Activated CD4-positive, alpha-beta memory T cell treated with anti-CD3 and anti-CD28 coated beads for 36 hours (primary cell): ENCODE results near the gene CHRM4. TPM values are rescaled to one million over a fixed set of nuclear protein-coding genes. Genes with fewer than 3 reads are reported as not detected.
A peak's percentile ranks its signal among the peaks of the same experiment; 100 is the strongest.

Source experiments
- CTCF ChIA-PET: fragments of 350-600 bp; sonication (Branson Sonifier 250); formaldehyde crosslinking; loops from one replicate; lab custom pipeline; 2021; ENCODE audit warnings: antibody characterized with exemption, inconsistent platforms; lab: Charles Lee
- POLR2A ChIA-PET: fragments of 350-600 bp; sonication (Branson Sonifier 250); formaldehyde crosslinking; loops from one replicate; lab custom pipeline; 2021; ENCODE audit warnings: antibody characterized with exemption; lab: Charles Lee
- DNase-seq: peaks from one replicate; pipeline ENCODE4 v3.0.0-alpha.2; 2020
- H3K27ac Mint-ChIP-seq: one replicate; pipeline ENCODE4 v1.8.0; 2021; ENCODE audit warnings: mixed read lengths
- H3K27me3 Mint-ChIP-seq: one replicate; pipeline ENCODE4 v1.8.0; 2021; ENCODE audit warnings: mixed read lengths
- H3K36me3 Mint-ChIP-seq: one replicate; pipeline ENCODE4 v1.8.0; 2021; ENCODE audit warnings: mixed read lengths
- H3K4me1 Mint-ChIP-seq: one replicate; pipeline ENCODE4 v1.8.0; 2021; ENCODE audit warnings: low read depth, mixed read lengths
- H3K4me3 Mint-ChIP-seq: one replicate; pipeline ENCODE4 v1.8.0; 2021; ENCODE audit warnings: mild to moderate bottlenecking, mixed read lengths
- H3K9me3 Mint-ChIP-seq: one replicate; pipeline ENCODE4 v1.8.0; 2021; ENCODE audit warnings: mixed read lengths
- intact Hi-C: fragments of 100-400 bp; cut with micrococcal nuclease; formaldehyde crosslinking; loops from one replicate; pipeline ENCODE4 v1.15.1; 2023
- total RNA-seq, 2 experiments: library from RNA; stranded (reverse); gene quantifications; one replicate each; pipeline ENCODE4 v1.2.3, GENCODE V29; 2021

The CHRM4 gene
- total RNA-seq, 2 experiments from 2014 or later, result not detected

DNA sequence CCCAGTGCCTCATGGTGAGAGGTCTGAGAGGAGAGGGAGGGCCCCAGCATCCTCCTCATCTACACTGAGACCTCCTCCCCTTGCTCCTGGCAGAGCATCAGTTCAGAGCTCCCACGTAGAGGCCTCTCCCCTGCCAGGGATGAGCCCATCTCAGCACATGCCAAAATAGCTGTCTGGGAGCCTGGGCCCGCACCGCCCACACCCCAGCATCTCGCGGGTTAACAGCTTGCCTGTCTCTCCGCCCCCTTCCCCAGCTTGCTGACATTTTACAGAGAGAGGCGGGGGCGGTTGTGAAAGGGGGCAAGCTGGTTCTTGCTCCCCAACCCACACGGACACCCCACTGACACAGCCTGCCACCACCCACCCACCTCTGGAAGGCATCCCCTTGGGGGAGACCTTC is 37.9 kb downstream of the CHRM4 start:
- peak; percentile 78 for DNase-seq
- intact Hi-C loops, result loop anchor here (1.0 kb wide), 1 partner anchor 8 kb away; no protein-coding TSS in a partner anchor
- H3K4me1 Mint-ChIP-seq, result peaks cover 85% of the 10 kb centered on the region
- ChIA-PET CTCF (interaction anchor here (1.0 to 15.3 kb wide), 4 partner anchors 13 to 176 kb away, joined by 3 to 346 read pairs (median 45); partner anchors contain the start of gene CHRM4), POLR2A (interaction anchor here (1.3 kb wide), 1 partner anchor 12 kb away, joined by 8 read pairs; no protein-coding TSS in a partner anchor)
- H3K27me3 Mint-ChIP-seq, result no peaks in the 10 kb centered on the region
- peak overlapping the region; percentile 76 for H3K4me3 Mint-ChIP-seq
- peak overlapping the region; percentile 87 for H3K27ac Mint-ChIP-seq
- peaks cover 2% of the 10 kb centered on the region for H3K36me3 Mint-ChIP-seq
- H3K9me3 Mint-ChIP-seq, result no peaks in the 10 kb centered on the region

DNA sequence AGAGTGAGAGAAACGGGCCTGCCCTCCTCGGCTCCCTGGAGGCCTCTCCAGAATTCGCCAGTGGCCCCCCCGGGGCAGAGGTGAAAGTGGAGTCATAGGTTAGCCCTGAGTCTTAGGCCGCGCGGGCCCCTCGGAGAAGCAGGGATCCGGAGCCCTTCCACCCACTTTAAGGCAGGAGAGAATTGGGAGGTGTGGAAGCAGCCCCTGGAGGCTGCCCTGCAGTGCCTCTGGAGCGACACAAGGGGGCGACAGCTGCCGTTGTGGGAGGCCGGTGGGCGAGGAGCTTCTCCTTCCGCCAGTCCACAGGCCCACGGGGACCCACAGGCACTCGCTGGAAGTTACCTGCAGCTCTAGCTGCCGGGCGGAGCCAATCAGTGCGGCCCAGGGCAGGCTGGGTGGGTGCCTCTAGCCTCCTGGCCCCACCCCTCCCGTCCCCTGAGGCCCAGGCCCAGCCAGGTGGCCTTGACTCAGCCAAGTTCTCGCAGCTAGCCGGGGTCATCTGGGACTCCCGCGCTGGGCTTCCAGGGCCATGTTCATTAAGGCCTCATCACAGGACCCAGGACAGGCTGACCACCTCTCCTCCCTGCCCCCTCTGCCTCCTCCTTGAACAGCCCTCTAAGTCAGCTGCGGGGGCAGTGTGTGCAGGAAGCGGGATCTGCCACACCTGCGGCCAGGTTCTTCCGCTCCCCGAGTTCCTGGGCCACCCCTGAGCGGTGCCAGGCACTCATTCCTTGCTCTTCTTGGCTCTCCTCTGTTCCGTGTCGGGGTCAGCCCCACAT is 39.3 kb downstream of the CHRM4 start:
- peak overlapping the region; percentile 87 for H3K27ac Mint-ChIP-seq
- peak overlapping the region; percentile 76 for H3K4me3 Mint-ChIP-seq
- peak; percentile 86 for DNase-seq
- H3K27me3 Mint-ChIP-seq, result no peaks in the 10 kb centered on the region
- H3K36me3 Mint-ChIP-seq, result peaks cover 2% of the 10 kb centered on the region
- H3K4me1 Mint-ChIP-seq, result peaks cover 78% of the 10 kb centered on the region
- H3K9me3 Mint-ChIP-seq, result no peaks in the 10 kb centered on the region
- intact Hi-C loops, result loop anchor here (1.0 kb wide), 3 partner anchors 15 to 177 kb away; no protein-coding TSS in a partner anchor
- POLR2A ChIA-PET, result interaction anchor here (0.8 to 2.4 kb wide), 2 partner anchors 8 to 9 kb away, joined by 3 to 15 read pairs; no protein-coding TSS in a partner anchor
- CTCF ChIA-PET, result interaction anchor here (0.5 to 15.3 kb wide), 28 partner anchors 8 to 349 kb away, joined by 3 to 346 read pairs (median 5); partner anchors contain the start of genes ARHGAP1, ATG13, CHRM4 and CREB3L1

DNA sequence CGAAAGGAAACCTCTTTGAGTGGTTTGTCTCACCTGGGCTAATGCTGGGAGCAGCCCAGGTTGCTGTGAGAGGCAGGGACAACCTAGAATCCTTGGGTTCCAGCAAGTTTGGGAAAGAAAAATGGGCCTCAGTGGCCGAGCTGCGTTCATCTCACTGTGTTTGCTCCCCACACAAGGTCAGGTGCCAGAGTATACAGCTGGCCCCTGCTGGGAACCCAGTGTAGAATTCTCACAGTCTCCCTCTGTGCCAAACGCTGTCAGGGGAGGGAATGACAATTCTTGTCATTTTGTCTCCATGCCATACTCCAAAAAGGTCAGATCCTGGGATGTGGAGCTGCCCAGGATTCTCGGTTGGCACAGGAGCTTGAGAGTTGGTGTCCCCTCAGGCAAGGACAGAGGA is 40.0 kb downstream of the CHRM4 start:
- Mint-ChIP-seq H3K4me1 (peaks cover 78% of the 10 kb centered on the region), H3K4me3 (peak overlapping the region; percentile 76), H3K36me3 (peaks cover 2% of the 10 kb centered on the region), H3K27me3 (no peaks in the 10 kb centered on the region), H3K27ac (peak overlapping the region; percentile 87), H3K9me3 (no peaks in the 10 kb centered on the region)
- ChIA-PET POLR2A (interaction anchor here (0.8 to 2.4 kb wide), 2 partner anchors 8 to 9 kb away, joined by 3 to 15 read pairs; no protein-coding TSS in a partner anchor), CTCF (interaction anchor here (0.6 to 15.3 kb wide), 20 partner anchors 8 to 349 kb away, joined by 3 to 346 read pairs (median 6); partner anchors contain the start of genes ARHGAP1, CHRM4 and ZNF408)
- no peak for DNase-seq
- intact Hi-C loops, result loop anchor here (1.0 kb wide), 3 partner anchors 16 to 178 kb away; no protein-coding TSS in a partner anchor

DNA sequence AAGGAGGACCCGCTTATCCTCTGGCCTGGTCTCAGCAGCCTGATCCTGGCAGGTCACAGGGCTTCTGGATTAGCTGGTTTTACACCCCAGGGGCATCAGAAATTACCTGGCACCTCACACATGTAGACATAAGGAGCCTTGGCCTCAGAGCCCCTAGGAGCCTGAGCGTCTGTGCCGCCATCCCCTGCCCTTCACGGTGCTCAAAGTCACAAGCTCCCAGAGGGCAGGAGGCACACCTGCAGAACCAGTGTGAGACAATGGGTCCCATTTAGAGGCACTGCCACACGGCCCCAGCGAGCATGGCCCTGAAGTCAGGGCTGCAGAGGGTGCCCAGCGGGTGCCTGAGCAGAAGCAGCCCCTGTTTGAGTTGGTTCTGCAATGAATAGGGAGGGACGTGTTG is 40.4 kb downstream of the CHRM4 start:
- Mint-ChIP-seq H3K27ac (peak overlapping the region; percentile 87), H3K4me3 (peak overlapping the region; percentile 76), H3K4me1 (peaks cover 78% of the 10 kb centered on the region), H3K36me3 (peaks cover 2% of the 10 kb centered on the region), H3K9me3 (no peaks in the 10 kb centered on the region), H3K27me3 (no peaks in the 10 kb centered on the region)
- POLR2A ChIA-PET, result interaction anchor here (1.0 to 2.4 kb wide), 2 partner anchors 10 to 41 kb away, joined by 3 to 15 read pairs; partner anchors contain the start of gene CHRM4
- intact Hi-C loops, result no loop called here
- CTCF ChIA-PET, result interaction anchor here (1.3 to 15.3 kb wide), 13 partner anchors 7 to 350 kb away, joined by 3 to 346 read pairs (median 8); partner anchors contain the start of genes ARHGAP1, CHRM4 and ZNF408
- no peak for DNase-seq

DNA sequence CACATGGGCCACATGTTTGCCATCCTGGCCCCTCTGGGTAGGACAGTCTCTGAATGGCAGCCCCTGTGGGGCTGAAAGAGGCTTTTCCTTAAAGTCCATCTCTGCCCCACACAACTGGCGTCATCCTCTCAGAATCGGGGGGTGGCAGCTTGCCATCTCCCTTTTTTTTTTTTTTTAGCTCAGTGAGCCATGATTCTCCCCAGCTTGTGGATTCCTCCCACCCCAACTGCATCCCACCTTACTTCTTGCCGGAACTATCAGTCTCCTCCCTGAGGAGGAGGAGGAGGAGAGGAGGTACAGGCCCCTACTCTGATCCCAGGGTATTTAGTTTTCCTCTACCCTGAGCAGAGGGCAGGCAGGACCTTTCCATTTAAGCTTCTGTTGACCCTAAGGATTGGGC is 40.9 kb downstream of the CHRM4 start:
- Mint-ChIP-seq H3K4me3 (no peak overlapping the region), H3K27ac (peak overlapping the region; percentile 55), H3K27me3 (no peaks in the 10 kb centered on the region), H3K36me3 (peaks cover 2% of the 10 kb centered on the region), H3K9me3 (no peaks in the 10 kb centered on the region), H3K4me1 (peaks cover 78% of the 10 kb centered on the region)
- DNase-seq, result no peak
- ChIA-PET CTCF (interaction anchor here (1.1 to 15.3 kb wide), 6 partner anchors 16 to 210 kb away, joined by 3 to 346 read pairs (median 8); partner anchors contain the start of gene CHRM4), POLR2A (interaction anchor here (1.0 to 4.1 kb wide), 2 partner anchors 10 to 41 kb away, joined by 3 to 15 read pairs; partner anchors contain the start of gene CHRM4)
- intact Hi-C loops, result no loop called here

DNA sequence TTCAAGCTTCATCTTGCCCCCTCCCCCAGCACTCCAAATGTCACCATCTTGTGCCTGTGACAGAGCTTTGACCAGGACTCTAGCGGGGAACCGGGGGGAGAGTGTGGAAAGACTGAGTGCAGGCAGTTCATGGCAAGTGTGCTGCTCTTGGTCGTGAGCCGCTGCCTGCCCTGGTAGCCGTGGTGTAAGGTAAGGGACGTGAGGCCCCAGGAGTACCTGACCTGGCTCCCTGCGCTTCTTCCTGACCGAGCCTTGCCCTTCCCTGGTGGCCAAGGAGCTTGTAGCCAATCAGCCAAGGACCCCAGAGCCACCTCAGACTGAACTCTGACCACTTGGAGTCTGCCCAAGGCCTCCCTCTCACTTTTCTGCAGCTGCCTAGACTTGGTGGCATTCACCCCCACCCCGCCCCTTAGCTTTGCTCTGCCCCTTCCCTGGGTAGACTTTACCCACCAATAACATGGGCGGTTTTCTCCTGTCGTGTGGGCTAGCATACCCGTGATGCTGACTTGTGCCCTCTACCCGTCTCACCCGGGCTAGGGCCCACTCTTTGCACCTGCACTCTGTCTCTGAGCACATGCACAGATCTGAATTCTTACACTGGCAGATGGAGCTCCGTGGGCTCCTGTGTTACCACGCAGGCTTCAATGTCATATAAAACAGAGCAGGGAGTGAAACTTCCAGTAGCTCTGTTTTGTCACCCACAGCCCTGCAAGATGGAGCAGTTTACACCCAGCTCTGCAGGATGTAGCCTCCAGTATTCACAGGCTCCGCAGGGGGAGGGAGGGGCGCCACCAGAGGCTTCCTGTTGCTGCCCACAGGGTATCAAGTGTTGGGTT is 42.8 kb downstream of the CHRM4 start:
- H3K4me1 Mint-ChIP-seq, result peaks cover 79% of the 10 kb centered on the region
- H3K27ac Mint-ChIP-seq, result peak overlapping the region; percentile 90
- intact Hi-C loops, result loop anchor here (2.0 kb wide), 1 partner anchor 268 kb away; the partner anchor contains the start of genes ATG13 and HARBI1

DNA sequence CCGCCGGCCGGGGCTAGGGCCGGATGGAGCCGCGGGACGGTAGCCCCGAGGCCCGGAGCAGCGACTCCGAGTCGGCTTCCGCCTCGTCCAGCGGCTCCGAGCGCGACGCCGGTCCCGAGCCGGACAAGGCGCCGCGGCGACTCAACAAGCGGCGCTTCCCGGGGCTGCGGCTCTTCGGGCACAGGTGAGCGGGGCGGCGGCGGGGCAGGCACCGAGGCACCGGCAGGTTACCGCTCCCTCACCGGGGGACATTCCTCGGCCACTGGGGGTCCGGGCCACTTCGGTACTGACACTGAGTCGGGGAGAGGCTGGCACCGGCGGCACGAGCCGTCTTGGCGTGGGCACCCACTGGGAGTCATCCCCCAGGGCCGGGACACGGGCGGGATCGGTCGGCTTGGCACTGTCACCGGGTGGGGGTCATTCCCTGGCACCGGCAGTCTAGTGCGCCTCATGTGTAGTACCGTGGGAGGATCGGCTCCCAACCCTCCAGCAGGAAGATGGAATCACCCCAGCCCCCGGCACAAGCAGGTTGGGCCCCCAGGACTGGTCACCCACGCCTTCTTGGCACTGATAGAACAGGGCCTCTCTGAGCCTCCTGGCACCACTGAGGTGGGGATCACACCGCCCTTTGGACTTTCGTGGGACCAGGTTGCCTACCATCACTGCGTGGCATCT is 43.8 kb downstream of the CHRM4 start:
- DNase-seq, result peak; percentile 42
- peak overlapping the region; percentile 86 for H3K4me3 Mint-ChIP-seq
- peak overlapping the region; percentile 90 for H3K27ac Mint-ChIP-seq
- CTCF ChIA-PET, result interaction anchor here (0.6 to 15.3 kb wide), 13 partner anchors 9 to 382 kb away, joined by 3 to 346 read pairs (median 5); partner anchors contain the start of gene CHRM4
- peaks cover 2% of the 10 kb centered on the region for H3K36me3 Mint-ChIP-seq
- no peaks in the 10 kb centered on the region for H3K9me3 Mint-ChIP-seq
- no peaks in the 10 kb centered on the region for H3K27me3 Mint-ChIP-seq
- intact Hi-C loops, result loop anchor here (1.0 to 2.0 kb wide), 5 partner anchors 33 to 353 kb away; partner anchors contain the start of genes ARHGAP1, ATG13, HARBI1 and PHF21A
- peaks cover 76% of the 10 kb centered on the region for H3K4me1 Mint-ChIP-seq
- POLR2A ChIA-PET, result interaction anchor here (0.9 to 4.1 kb wide), 5 partner anchors 11 to 270 kb away, joined by 4 to 15 read pairs (median 6); no protein-coding TSS in a partner anchor

More for the DNA sequence above, 42.8 kb downstream of the CHRM4 start:
- Mint-ChIP-seq H3K9me3 (no peaks in the 10 kb centered on the region), H3K4me3 (peak overlapping the region; percentile 86), H3K27me3 (no peaks in the 10 kb centered on the region), H3K36me3 (peaks cover 2% of the 10 kb centered on the region)
- POLR2A ChIA-PET, result interaction anchor here (0.7 to 4.1 kb wide), 7 partner anchors 10 to 269 kb away, joined by 3 to 15 read pairs (median 4); no protein-coding TSS in a partner anchor
- peak; percentile 79 for DNase-seq
- CTCF ChIA-PET, result interaction anchor here (1.6 to 15.3 kb wide), 7 partner anchors 16 to 110 kb away, joined by 4 to 346 read pairs (median 9); partner anchors contain the start of gene CHRM4

DNA sequence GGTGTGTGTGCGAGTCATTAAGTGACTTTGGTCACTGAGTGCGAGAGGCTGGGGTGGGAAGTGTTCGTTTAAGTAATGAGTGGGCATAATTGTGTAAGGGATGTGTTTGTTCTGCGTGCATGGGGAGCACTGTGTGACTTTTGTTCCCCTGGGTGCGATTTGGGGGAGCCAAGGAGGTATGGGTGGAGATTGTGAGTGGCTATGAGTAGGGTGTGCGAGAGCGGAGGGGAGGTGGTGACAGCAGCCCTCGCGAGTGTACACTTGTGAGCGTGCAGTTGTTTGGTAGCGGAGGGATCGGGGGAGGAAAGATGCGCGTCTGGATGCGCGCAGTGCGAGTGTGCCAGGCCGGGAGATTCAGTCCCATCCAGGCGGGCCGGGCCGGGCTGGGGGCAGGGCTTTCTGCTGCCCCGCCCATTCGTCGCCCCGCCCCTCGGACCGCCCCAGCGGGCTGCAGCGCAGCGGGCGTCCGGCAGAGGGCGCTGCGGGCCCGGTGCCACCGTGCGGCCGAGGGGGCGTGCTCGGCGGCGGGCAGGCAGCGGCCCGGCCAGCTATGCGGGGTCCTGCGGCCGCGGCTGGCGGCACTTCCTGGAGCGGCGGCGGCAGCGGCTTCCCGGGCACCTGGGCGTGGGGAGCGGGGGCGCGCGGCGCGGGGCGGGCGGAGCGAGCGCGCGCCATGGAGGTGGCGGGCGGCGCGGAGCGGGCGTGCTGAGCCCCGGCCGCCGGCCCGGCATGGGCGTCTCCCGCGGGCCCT is 44.5 kb downstream of the CHRM4 start, which contains the start of gene DGKZ:
DGKZ (plus strand) TSS at position 578 of the 751 bp plus-strand sequence. CDS start 197 bp downstream, outside the sequence.
- ChIA-PET CTCF (interaction anchor here (0.6 to 15.3 kb wide), 13 partner anchors 9 to 381 kb away, joined by 3 to 346 read pairs (median 4); partner anchors contain the start of gene CHRM4), POLR2A (interaction anchor here (0.6 to 4.1 kb wide), 6 partner anchors 11 to 396 kb away, joined by 3 to 15 read pairs (median 4); no protein-coding TSS in a partner anchor)
- intact Hi-C loops, result loop anchor here (1.0 to 2.0 kb wide), 5 partner anchors 16 to 354 kb away; partner anchors contain the start of genes ARHGAP1, PHF21A and ZNF408
- H3K27me3 Mint-ChIP-seq, result no peaks in the 10 kb centered on the region
- no peaks in the 10 kb centered on the region for H3K9me3 Mint-ChIP-seq
- DNase-seq, result peak; percentile 92
- H3K36me3 Mint-ChIP-seq, result peaks cover 2% of the 10 kb centered on the region
- peak within 1 kb of the TSS; percentile 90 for H3K27ac Mint-ChIP-seq
- peak within 1 kb of the TSS; percentile 86 for H3K4me3 Mint-ChIP-seq
- H3K4me1 Mint-ChIP-seq, result peaks cover 80% of the 10 kb centered on the region

DNA sequence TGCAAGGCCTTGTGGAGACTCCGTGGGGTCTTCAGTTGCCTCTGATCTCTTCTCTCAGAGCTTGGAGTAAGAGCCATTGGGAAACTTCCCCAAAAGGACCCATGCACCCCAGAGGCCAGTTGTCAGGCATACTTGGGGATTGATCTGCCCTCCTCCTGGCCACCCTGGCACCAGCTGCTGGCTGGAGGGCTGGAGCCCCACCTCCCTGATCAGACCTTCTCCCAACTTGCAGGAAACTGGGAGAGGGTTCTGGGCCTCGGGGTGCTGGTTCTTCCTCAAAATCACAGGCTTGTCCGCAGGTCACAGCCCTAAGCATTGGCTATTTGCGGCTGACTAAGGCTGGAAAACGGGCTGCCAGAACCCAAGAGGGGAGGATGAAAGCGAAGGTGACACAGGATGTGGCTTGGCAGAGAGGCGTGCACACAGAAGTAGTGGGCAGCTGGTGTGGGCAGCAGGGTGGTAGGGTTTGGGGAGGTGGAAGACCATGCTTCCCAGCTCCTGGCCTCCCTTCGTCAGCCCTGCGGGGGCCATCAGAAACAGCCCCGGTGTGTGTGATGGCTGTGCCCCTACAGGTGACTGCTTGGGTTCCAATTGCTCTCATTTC is 45.6 kb downstream of the CHRM4 start:
- H3K27ac Mint-ChIP-seq, result peak overlapping the region; percentile 72
- intact Hi-C loops, result loop anchor here (1.0 to 2.0 kb wide), 3 partner anchors 15 to 355 kb away; partner anchors contain the start of genes ARHGAP1, PHF21A and ZNF408
- ChIA-PET CTCF (interaction anchor here (1.1 to 15.3 kb wide), 7 partner anchors 11 to 107 kb away, joined by 3 to 346 read pairs (median 4); partner anchors contain the start of gene CHRM4), POLR2A (interaction anchor here (0.6 to 1.7 kb wide), 5 partner anchors 14 to 395 kb away, joined by 3 to 6 read pairs (median 3); no protein-coding TSS in a partner anchor)
- H3K27me3 Mint-ChIP-seq, result no peaks in the 10 kb centered on the region
- peak overlapping the region; percentile 73 for H3K4me3 Mint-ChIP-seq
- H3K9me3 Mint-ChIP-seq, result no peaks in the 10 kb centered on the region
- peaks cover 80% of the 10 kb centered on the region for H3K4me1 Mint-ChIP-seq
- peak; percentile 74 for DNase-seq
- peaks cover 2% of the 10 kb centered on the region for H3K36me3 Mint-ChIP-seq
